HepG2 (cell line): ENCODE results near the gene PLAGL2. TPM values are rescaled to one million over a fixed set of nuclear protein-coding genes. Genes with fewer than 3 reads are reported as not detected.
A peak's percentile ranks its signal among the peaks of the same experiment; 100 is the strongest.

Experiments used
- ARNTL ChIP-seq: sonication (generic); formaldehyde crosslinking; IDR thresholded peaks from 2 replicates; pipeline ENCODE4 v1.4.0; 2020; ENCODE audit warnings: mild to moderate bottlenecking, missing genetic modification reagents
- ASH2L ChIP-seq: fragments of 300-600, 200-600 bp; sonication (generic); IDR thresholded peaks from 2 replicates; pipeline ENCODE4 v1.7.0; 2017; ENCODE audit warnings: low read depth, mild to moderate bottlenecking, moderate library complexity, mixed read lengths, low read length; ENCODE audit not compliant: insufficient read length
- FOXC1 ChIP-seq: sonication (generic); formaldehyde crosslinking; IDR thresholded peaks from 2 replicates; pipeline ENCODE4 v1.8.0; 2022; ENCODE audit warnings: mild to moderate bottlenecking, missing genetic modification reagents, borderline replicate concordance
- IRF9 ChIP-seq: sonication (generic); formaldehyde crosslinking; IDR thresholded peaks from 2 replicates; pipeline ENCODE4 v1.8.0; 2022; ENCODE audit warnings: missing genetic modification reagents, mild to moderate bottlenecking, borderline replicate concordance
- ISX ChIP-seq: sonication (generic); formaldehyde crosslinking; conservative IDR thresholded peaks from 2 replicates; pipeline ENCODE4 v1.5.0; 2020; ENCODE audit warnings: missing genetic modification reagents
- MYC ChIP-seq: sonication (generic); formaldehyde crosslinking; IDR thresholded peaks from 2 replicates; pipeline ENCODE4 v1.9.0; 2021; ENCODE audit warnings: missing genetic modification reagents, borderline replicate concordance
- RAD51 ChIP-seq: fragments of 450-650 bp; IDR thresholded peaks from 2 replicates; pipeline ENCODE4 v1.6.1; 2016; ENCODE audit warnings: borderline replicate concordance
- RBFOX2 ChIP-seq: fragments of 200-400 bp; formaldehyde crosslinking; IDR thresholded peaks from 2 replicates; pipeline ENCODE4 v1.6.1; 2017; ENCODE audit warnings: low read depth, mild to moderate bottlenecking, low read length
- RXRB ChIP-seq: IDR thresholded peaks from 2 replicates; pipeline ENCODE4 v1.6.1; 2016; ENCODE audit warnings: borderline replicate concordance, missing genetic modification reagents, missing compliant biosample characterization
- SMAD3 ChIP-seq: sonication (generic); formaldehyde crosslinking; IDR thresholded peaks from 2 replicates; pipeline ENCODE4 v1.4.0; 2020; ENCODE audit warnings: missing genetic modification reagents
- TFAP4 ChIP-seq: sonication (generic); IDR thresholded peaks from 2 replicates; pipeline ENCODE4 v1.6.1; 2016; ENCODE audit warnings: low read depth, borderline replicate concordance
- ZBTB37 ChIP-seq: sonication (generic); formaldehyde crosslinking; IDR thresholded peaks from 2 replicates; pipeline ENCODE4 v1.4.0; 2020; ENCODE audit warnings: mild to moderate bottlenecking, missing genetic modification reagents
- ZBTB38 ChIP-seq: sonication (generic); formaldehyde crosslinking; IDR thresholded peaks from 2 replicates; pipeline ENCODE4 v1.5.1; 2020; ENCODE audit warnings: mild to moderate bottlenecking, missing genetic modification reagents
- ZFP36 ChIP-seq: fragments of 150-350 bp; IDR thresholded peaks from 2 replicates; pipeline ENCODE4 v1.6.1; 2018; ENCODE audit warnings: borderline replicate concordance, low read length, low read depth; ENCODE audit not compliant: partially characterized antibody
- ZNF225 ChIP-seq: sonication (generic); formaldehyde crosslinking; IDR thresholded peaks from 2 replicates; pipeline ENCODE4 v1.4.0; 2020; ENCODE audit warnings: mild to moderate bottlenecking, missing genetic modification reagents
- ZNF232 ChIP-seq: sonication (generic); formaldehyde crosslinking; IDR thresholded peaks from 2 replicates; pipeline ENCODE4 v1.4.0; 2020; ENCODE audit warnings: missing genetic modification reagents, borderline replicate concordance
- ZNF451 ChIP-seq: sonication (generic); formaldehyde crosslinking; IDR thresholded peaks from 2 replicates; pipeline ENCODE4 v1.5.0; 2020; ENCODE audit warnings: mild to moderate bottlenecking, missing genetic modification reagents
- ZNF576 ChIP-seq: sonication (generic); formaldehyde crosslinking; IDR thresholded peaks from 2 replicates; pipeline ENCODE4 v1.4.0; 2020; ENCODE audit warnings: mild to moderate bottlenecking, missing genetic modification reagents
- ZNF580 ChIP-seq: IDR thresholded peaks from 2 replicates; pipeline ENCODE4 v1.6.1; 2016; ENCODE audit warnings: low read depth, borderline replicate concordance
- polyA plus RNA-seq, 8 experiments: library from polyadenylated mRNA; depleted of rRNA in 3 of 8; stranded (reverse) in 7 of 8; unstranded in 1 of 8; fragments of >200 nt; fragmentation: Illumina TruSeq in 4 of 8; extraction: Trizol in 4 of 8; gene quantifications; 2 replicates each; pipeline versions ENCODE4 v1.2.1 to v1.2.3, GENCODE V29; 2011 to 2016; ENCODE audit warnings: low read depth in 4 of 8, missing spikeins in 1 of 8, mixed read lengths in 1 of 8; ENCODE audit not compliant: insufficient read depth in 1 of 8
- total RNA-seq, 5 experiments: library from RNA; depleted of rRNA; stranded (reverse); fragments of >200 nt; fragmentation: Illumina TruSeq; extraction: Trizol; gene quantifications; 2 replicates each; pipeline ENCODE4 v1.2.3, GENCODE V29; 2016; ENCODE audit warnings: low read depth in 1 of 5
- TF ChIP-seq, protein P1 (sequence below): sonication (generic); formaldehyde crosslinking; IDR thresholded peaks from 2 replicates; pipeline ENCODE4 v1.9.0; 2021; ENCODE audit warnings: missing genetic modification reagents, borderline replicate concordance

The PLAGL2 gene
- total and polyA plus RNA-seq, 2 of the 13 experiments (the other 11 are each of a cell fraction or from before 2014, with no cell fraction given): 15.2 to 15.3 TPM

DNA sequence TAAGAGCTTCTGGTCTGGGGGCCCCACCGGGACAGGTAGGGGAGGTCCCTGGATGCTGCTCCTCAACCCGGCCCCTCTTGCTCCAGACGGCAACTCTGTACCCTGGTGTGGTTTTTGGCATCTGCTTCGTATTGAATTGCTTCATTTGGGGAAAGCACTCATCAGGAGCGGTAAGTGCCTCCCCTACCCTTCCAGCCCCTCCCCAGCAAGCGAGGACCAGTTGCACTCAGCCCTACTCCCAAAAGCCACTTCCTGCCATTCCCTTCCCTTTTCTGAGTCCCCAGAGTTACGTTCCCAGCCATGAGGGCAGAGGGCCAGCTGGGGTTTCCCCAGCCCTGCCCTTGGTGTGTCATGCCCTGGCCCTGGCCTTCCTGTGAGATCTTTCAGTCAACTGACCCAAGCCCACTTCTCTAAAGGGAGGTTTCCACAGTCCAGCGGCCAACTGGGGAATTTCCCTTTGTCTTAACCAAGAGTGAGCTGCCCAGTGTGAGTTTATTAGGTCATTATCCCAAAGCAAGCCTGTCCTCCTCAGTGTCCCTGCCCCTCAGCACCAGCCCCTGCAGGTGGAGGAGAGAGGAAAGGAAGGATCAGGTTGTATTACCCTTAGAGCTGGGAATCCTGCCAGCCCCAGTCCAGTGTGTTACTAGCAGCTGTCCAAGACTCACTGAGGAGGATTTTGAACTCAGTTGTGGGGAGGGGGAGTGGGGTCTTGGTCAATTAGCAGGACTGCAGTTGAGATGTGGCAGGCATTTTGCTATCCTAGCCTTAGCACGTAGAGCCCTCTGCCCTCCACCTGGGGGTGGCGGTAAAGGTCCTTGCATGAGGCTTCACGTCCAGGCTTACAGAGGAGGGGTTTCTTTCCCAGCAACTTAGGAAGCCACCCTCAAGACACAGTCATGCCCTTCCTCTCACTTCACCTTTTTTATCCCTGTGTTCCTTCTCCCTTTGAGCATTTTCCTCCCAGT, 52.2 kb downstream of the PLAGL2 start (continued):
- no peak for TF ChIP-seq TFAP4
- TF ChIP-seq RXRB: 0 out of 2 replicates have a peak, but pooled peaks have one; percentile 12
- TF ChIP-seq ISX (CRISPR knock-in tag): no peak
- TF ChIP-seq ZFP36: no peak
- TF ChIP-seq ZBTB38 (CRISPR knock-in tag): peak; percentile 91
- TF ChIP-seq ASH2L: no peak
- TF ChIP-seq ZNF232 (CRISPR knock-in tag): no peak
- TF ChIP-seq ARNTL (CRISPR knock-in tag): no peak
- TF ChIP-seq, protein P1, sequence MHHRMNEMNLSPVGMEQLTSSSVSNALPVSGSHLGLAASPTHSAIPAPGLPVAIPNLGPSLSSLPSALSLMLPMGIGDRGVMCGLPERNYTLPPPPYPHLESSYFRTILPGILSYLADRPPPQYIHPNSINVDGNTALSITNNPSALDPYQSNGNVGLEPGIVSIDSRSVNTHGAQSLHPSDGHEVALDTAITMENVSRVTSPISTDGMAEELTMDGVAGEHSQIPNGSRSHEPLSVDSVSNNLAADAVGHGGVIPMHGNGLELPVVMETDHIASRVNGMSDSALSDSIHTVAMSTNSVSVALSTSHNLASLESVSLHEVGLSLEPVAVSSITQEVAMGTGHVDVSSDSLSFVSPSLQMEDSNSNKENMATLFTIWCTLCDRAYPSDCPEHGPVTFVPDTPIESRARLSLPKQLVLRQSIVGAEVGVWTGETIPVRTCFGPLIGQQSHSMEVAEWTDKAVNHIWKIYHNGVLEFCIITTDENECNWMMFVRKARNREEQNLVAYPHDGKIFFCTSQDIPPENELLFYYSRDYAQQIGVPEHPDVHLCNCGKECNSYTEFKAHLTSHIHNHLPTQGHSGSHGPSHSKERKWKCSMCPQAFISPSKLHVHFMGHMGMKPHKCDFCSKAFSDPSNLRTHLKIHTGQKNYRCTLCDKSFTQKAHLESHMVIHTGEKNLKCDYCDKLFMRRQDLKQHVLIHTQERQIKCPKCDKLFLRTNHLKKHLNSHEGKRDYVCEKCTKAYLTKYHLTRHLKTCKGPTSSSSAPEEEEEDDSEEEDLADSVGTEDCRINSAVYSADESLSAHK (CRISPR knock-in tag): no peak
- TF ChIP-seq IRF9 (CRISPR knock-in tag): no peak
- 0 out of 2 replicates have a peak, but pooled peaks have one; percentile 65 for TF ChIP-seq FOXC1 (CRISPR knock-in tag)
- TF ChIP-seq RAD51: no peak
- 0 out of 2 replicates have a peak, but pooled peaks have one; percentile 41 for TF ChIP-seq ZBTB37 (CRISPR knock-in tag)
- 0 out of 2 replicates have a peak, but pooled peaks have one; percentile 5 for TF ChIP-seq ZNF225 (CRISPR knock-in tag)
- 0 out of 2 replicates have a peak, but pooled peaks have one; percentile 51 for TF ChIP-seq ZNF580 (CRISPR knock-in tag)
- no peak for TF ChIP-seq RBFOX2
- TF ChIP-seq ZNF576 (CRISPR knock-in tag): peak; percentile 55; the same call in 1 of the 2 replicates
- TF ChIP-seq ZNF451 (CRISPR knock-in tag): 0 out of 2 replicates have a peak, but pooled peaks have one; percentile 47
- TF ChIP-seq SMAD3: no peak
- TF ChIP-seq MYC (CRISPR knock-in tag): no peak; the same call in 1 of the 2 replicates
